ENCODE data around the gene LYPLA2. TPM values are rescaled to one million over a fixed set of nuclear protein-coding genes. Genes with fewer than 3 reads are reported as not detected.

Gene LYPLA2
- total RNA-seq, 1 experiment from 2014 or later, result 78.0 TPM

GRCh38 chr1:23792151-23792945 lies 1.4 kb downstream of the LYPLA2 start:
- Histone ChIP-seq H3K79me2 (ENCODE audit: insufficient read depth, low read length) (peaks cover 41% of the 10 kb centered on the region), H3K4me2 (ENCODE audit: low read length) (peak overlapping the region; percentile 78), H4K20me1 (ENCODE audit: insufficient read depth) (no peaks in the 10 kb centered on the region), H3K9ac (ENCODE audit: low read length) (peak overlapping the region; percentile 85), H3K4me1 (ENCODE audit: control insufficient read depth in 1 of 2, insufficient read depth in 2 of 2, low read length in 2 of 2) (peaks cover 31 to 56% of the 10 kb centered on the region in 2 experiments), H3K4me3 (replicated peaks in 1 of 2; ENCODE audit: low read depth in 1 of 2, low read length in 2 of 2) (peak overlapping the region; percentile 89 to 95), H3K36me3 (ENCODE audit: control insufficient read depth in 1 of 2, insufficient read depth in 2 of 2, low read length in 2 of 2) (peaks cover 11 to 32% of the 10 kb centered on the region in 2 experiments; a peak in 3 of 4 replicates), H3K9me3 (ENCODE audit: control insufficient read depth in 1 of 2, insufficient read depth in 1 of 2, low read depth in 1 of 2, low read length in 2 of 2) (no peaks in the 10 kb centered on the region), H2AFZ (ENCODE audit: low read depth, low read length, poor library complexity, severe bottlenecking) (no peak overlapping the region), H3K27me3 (ENCODE audit: insufficient read depth, low read length) (no peaks in the 10 kb centered on the region), H3K27ac (ENCODE audit: low read depth, low read length) (peak overlapping the region; percentile 79), H3K9me2 (ENCODE audit: insufficient read depth) (no peaks in the 10 kb centered on the region)
- no peak for TF ChIP-seq SP1 (IDR thresholded peaks at IDR 0.05; ENCODE audit: low read depth)
- TF ChIP-seq FOSL1 (IDR thresholded peaks at IDR 0.05; ENCODE audit: low read depth), result no peak
- no peak for TF ChIP-seq ZFX (IDR thresholded peaks at IDR 0.05)
- no peak for TF ChIP-seq CBX3 (IDR thresholded peaks at IDR 0.05; ENCODE audit: low read depth)
- no peak for TF ChIP-seq CEBPB (IDR thresholded peaks at IDR 0.05; ENCODE audit: low read depth)
- TF ChIP-seq ZNF274 (IDR thresholded peaks at IDR 0.05; ENCODE audit: low read depth, low read length), result no peak
- TF ChIP-seq, protein P1, sequence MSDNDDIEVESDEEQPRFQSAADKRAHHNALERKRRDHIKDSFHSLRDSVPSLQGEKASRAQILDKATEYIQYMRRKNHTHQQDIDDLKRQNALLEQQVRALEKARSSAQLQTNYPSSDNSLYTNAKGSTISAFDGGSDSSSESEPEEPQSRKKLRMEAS (IDR thresholded peaks at IDR 0.05), result no peak
- no peak for TF ChIP-seq YY1 (IDR thresholded peaks at IDR 0.05; ENCODE audit: extremely low read depth, insufficient replicate concordance, low read depth, low read length)
- no peak for TF ChIP-seq RAD21 (IDR thresholded peaks at IDR 0.05; ENCODE audit: low read depth)
- TF ChIP-seq POLR2A (IDR thresholded peaks at IDR 0.05; ENCODE audit: borderline replicate concordance, extremely low read depth, insufficient read depth, insufficient read length), result no peak
- ChIA-PET POLR2A (interaction anchor here (0.6 to 1.8 kb wide), 4 partner anchors 8 to 689 kb away, joined by 3 to 9 read pairs (median 4); partner anchors contain the start of genes GALE and PITHD1), CTCF (interaction anchor here (0.6 to 4.1 kb wide), 3 partner anchors 19 to 124 kb away, joined by 3 to 15 read pairs (median 3); no protein-coding TSS in a partner anchor), RAD21 (ENCODE audit: low non-redundant PET in 1 of 2, low total read pairs in 2 of 2, uncharacterized antibody in 2 of 2, unreplicated experiment in 2 of 2) (no interaction called here)
- DNase-seq (ENCODE audit: low read depth, low spot score) (no peak), ATAC-seq (no peak)
- intact Hi-C loops (cut with micrococcal nuclease), result no loop called here
- no TSS peak for BruUV-seq (replicated peaks)
